SK-N-SH (cell line): ENCODE data around the gene CLIC1. TPM values are rescaled to one million over a fixed set of nuclear protein-coding genes. Genes with fewer than 3 reads are reported as not detected.
A peak's percentile ranks its signal among the peaks of the same experiment; 100 is the strongest.

Experiments used
- CTCF ChIA-PET: fragments of 300-600, 350-600 bp; formaldehyde crosslinking; extraction: SDS; loops from one replicate; lab custom pipeline; 2021; lab: Yijun Ruan, JAX
- POLR2A ChIA-PET: fragments of 350-600 bp; sonication (Branson Sonifier 250); formaldehyde crosslinking; extraction: SDS; loops from one replicate; lab custom pipeline; 2020; ENCODE audit warnings: antibody characterized with exemption, inconsistent platforms; lab: Yijun Ruan, JAX
- DNase-seq: peaks from one replicate; pipeline ENCODE4 v3.0.0; 2012
- H2AFZ ChIP-seq: fragments of 200-600 bp; sonication (generic); 2 replicates; pipeline ENCODE4 v1.8.1; 2016; ENCODE audit warnings: antibody characterized with exemption, mild to moderate bottlenecking, low read depth
- H3F3A ChIP-seq: fragments of 200-600 bp; sonication (generic); replicated peaks from 2 replicates; pipeline ENCODE3; 2016; ENCODE audit warnings: antibody characterized with exemption, mild to moderate bottlenecking; ENCODE audit not compliant: insufficient read depth
- H3K27ac ChIP-seq, 2 experiments: fragments of 200-500 bp in 1 of 2; fragments of 200-600 bp in 1 of 2; sonication (Bioruptor generic) in 1 of 2; sonication (generic), shearing (Covaris generic) in 1 of 2; 2 replicates each; pipeline versions ENCODE4 v1.5.1 to v1.6.1; 2014 to 2016; ENCODE audit warnings: low read depth in 2 of 2, inconsistent platforms in 1 of 2, low read length in 1 of 2, mild to moderate bottlenecking in 1 of 2, mixed read lengths in 1 of 2
- H3K27me3 ChIP-seq: fragments of 200-600 bp; sonication (generic), shearing (Covaris generic); 2 replicates; pipeline ENCODE4 v1.6.1; 2016; ENCODE audit warnings: mixed run types; ENCODE audit not compliant: insufficient read depth
- H3K36me3 ChIP-seq, 2 experiments: fragments of 200-500 bp in 1 of 2; fragments of 200-600 bp in 1 of 2; sonication (Bioruptor generic) in 1 of 2; sonication (generic) in 1 of 2; replicated peaks in 1 of 2; 2 replicates each; pipeline versions ENCODE3 to v1.5.1; 2014 to 2016; ENCODE audit warnings: low read length in 1 of 2, mild to moderate bottlenecking in 1 of 2; ENCODE audit not compliant: insufficient read depth in 2 of 2, control insufficient read depth in 1 of 2
- H3K4me1 ChIP-seq, 2 experiments: fragments of 200-500 bp in 1 of 2; fragments of 200-600 bp in 1 of 2; sonication (Bioruptor generic) in 1 of 2; sonication (generic), shearing (Covaris generic) in 1 of 2; 2 replicates each; pipeline versions ENCODE4 v1.5.1 to v1.6.1; 2014 to 2016; ENCODE audit warnings: low read depth in 1 of 2, low read length in 1 of 2, mixed run types in 1 of 2; ENCODE audit not compliant: insufficient read depth in 2 of 2, control insufficient read depth in 1 of 2
- H3K4me2 ChIP-seq: fragments of 200-600 bp; sonication (generic), shearing (Covaris generic); 2 replicates; pipeline ENCODE4 v1.6.1; 2017; ENCODE audit warnings: mixed run types
- H3K4me3 ChIP-seq, 2 experiments: fragments of 200-500 bp in 1 of 2; fragments of 200-600 bp in 1 of 2; sonication (Bioruptor generic) in 1 of 2; sonication (generic), shearing (Covaris generic) in 1 of 2; 2 replicates each; pipeline versions ENCODE4 v1.5.1 to v1.8.1; 2014 to 2016; ENCODE audit warnings: low read depth in 2 of 2, inconsistent platforms in 1 of 2, low read length in 1 of 2, mild to moderate bottlenecking in 1 of 2, mixed read lengths in 1 of 2, moderate library complexity in 1 of 2
- H3K79me2 ChIP-seq: fragments of 200-600 bp; sonication (generic); 2 replicates; pipeline ENCODE4 v1.8.1; 2017; ENCODE audit warnings: mild to moderate bottlenecking; ENCODE audit not compliant: insufficient read depth
- H3K9ac ChIP-seq: fragments of 200-600 bp; sonication (generic); 2 replicates; pipeline ENCODE4 v1.6.1; 2017; ENCODE audit warnings: mixed run types
- H3K9me2 ChIP-seq: fragments of 200-600 bp; sonication (generic); 2 replicates; pipeline ENCODE4 v1.6.1; 2017; ENCODE audit warnings: mixed run types
- H3K9me3 ChIP-seq: fragments of 200-600 bp; sonication (generic); 2 replicates; pipeline ENCODE4 v1.6.1; 2017; ENCODE audit warnings: mixed run types, mild to moderate bottlenecking, moderate library complexity
- H4K20me1 ChIP-seq: fragments of 200-600 bp; sonication (generic); 2 replicates; pipeline ENCODE4 v1.6.1; 2017; ENCODE audit warnings: mild to moderate bottlenecking, mixed run types; ENCODE audit not compliant: insufficient read depth
- CHD2 ChIP-seq: fragments of 150-350 bp; IDR thresholded peaks from 2 replicates; pipeline ENCODE4 v1.6.1; 2018; ENCODE audit warnings: low read length; ENCODE audit not compliant: partially characterized antibody
- FOXM1 ChIP-seq: IDR thresholded peaks from 2 replicates; pipeline ENCODE4 v1.4.0; 2012; ENCODE audit warnings: low read depth, mild to moderate bottlenecking
- GABPA ChIP-seq: IDR thresholded peaks from 2 replicates; pipeline ENCODE4 v1.4.0; 2012; ENCODE audit warnings: low read depth, mild to moderate bottlenecking
- GATA2 ChIP-seq: sonication (generic); formaldehyde crosslinking; IDR thresholded peaks from 2 replicates; pipeline ENCODE4 v1.5.0; 2020; ENCODE audit warnings: mild to moderate bottlenecking, missing genetic modification reagents
- NFIC ChIP-seq: IDR thresholded peaks from 2 replicates; pipeline ENCODE4 v1.4.0; 2012; ENCODE audit warnings: borderline replicate concordance
- NRF1 ChIP-seq: IDR thresholded peaks from 2 replicates; pipeline ENCODE4 v1.6.1; 2012; ENCODE audit warnings: low read depth, mild to moderate bottlenecking, low read length
- POLR2AphosphoS5 ChIP-seq: IDR thresholded peaks from 2 replicates; pipeline ENCODE4 v1.6.1; 2012; ENCODE audit warnings: low read depth, low read length
- RAD21 ChIP-seq: IDR thresholded peaks from 2 replicates; pipeline ENCODE4 v1.6.1; 2012; ENCODE audit warnings: mild to moderate bottlenecking, low read length
- RCOR1 ChIP-seq: fragments of 150-350 bp; IDR thresholded peaks from 2 replicates; pipeline ENCODE4 v1.6.1; 2017; ENCODE audit warnings: antibody characterized with exemption, low read length
- RFX5 ChIP-seq: IDR thresholded peaks from 2 replicates; pipeline ENCODE4 v1.6.1; 2012; ENCODE audit warnings: mild to moderate bottlenecking, improper control_type of control experiment, low read length
- SMC3 ChIP-seq: IDR thresholded peaks from 2 replicates; pipeline ENCODE4 v1.6.1; 2012; ENCODE audit warnings: low read depth, low read length, improper control_type of control experiment
- TAF1 ChIP-seq: IDR thresholded peaks from 2 replicates; pipeline ENCODE4 v1.6.1; 2012; ENCODE audit warnings: low read depth, mild to moderate bottlenecking, low read length, moderate library complexity, borderline replicate concordance
- TCF12 ChIP-seq: IDR thresholded peaks from 2 replicates; pipeline ENCODE4 v1.4.0; 2012
- TEAD4 ChIP-seq: IDR thresholded peaks from 2 replicates; pipeline ENCODE4 v1.4.0; 2012; ENCODE audit warnings: mild to moderate bottlenecking, borderline replicate concordance; ENCODE audit not compliant: insufficient read depth
- WGBS: methylation state at CpG from one replicate; pipeline ENCODE4 v1.1.6; 2017; ENCODE audit warnings: low lambda C conversion rate; 5-methylcytosine and 5-hydroxymethylcytosine counted together
- polyA plus RNA-seq, 3 experiments: library from polyadenylated mRNA; depleted of rRNA; stranded (reverse); fragments of >200 nt; gene quantifications; 2 replicates each; pipeline ENCODE4 v1.2.3, GENCODE V29; 2012
- TF ChIP-seq, protein P1 (sequence below): fragments of 200-600 bp; sonication (generic); IDR thresholded peaks from 2 replicates; pipeline ENCODE4 v1.6.1; 2017; ENCODE audit warnings: antibody characterized with exemption, mild to moderate bottlenecking, moderate library complexity
- TF ChIP-seq, protein P2 (sequence below): IDR thresholded peaks from 2 replicates; pipeline ENCODE4 v1.4.0; 2012; ENCODE audit warnings: low read depth, borderline replicate concordance
- TF ChIP-seq, protein P3 (sequence below): IDR thresholded peaks from 2 replicates; pipeline ENCODE4 v1.4.0; 2012; ENCODE audit warnings: low read depth, borderline replicate concordance

Gene CLIC1
- polyA plus RNA-seq, 1 of the 3 experiments (the other 2 are of a cell fraction) = 520 TPM

DNA sequence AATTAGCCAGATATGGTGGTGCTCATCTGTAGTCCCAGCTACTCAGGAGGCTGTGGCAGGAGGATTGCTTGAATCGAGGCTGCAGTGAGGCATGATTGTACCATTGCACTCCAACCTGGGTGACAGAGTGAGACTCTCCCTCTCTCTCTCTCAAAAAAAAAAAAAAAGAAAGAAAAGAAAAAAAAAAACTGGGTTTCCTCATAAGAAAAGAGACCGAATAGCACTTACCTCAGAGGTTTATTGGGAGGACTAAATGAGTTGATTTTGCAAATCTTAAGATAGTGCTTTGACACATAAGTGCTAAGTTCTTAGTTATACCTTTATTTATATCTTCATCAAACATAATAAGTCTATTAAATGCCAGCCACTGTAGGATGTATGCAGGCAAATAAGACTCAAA is 34.5 kb upstream of the CLIC1 start:
- Histone ChIP-seq H3K4me3 (no peak overlapping the region), H3K36me3 (no peaks in the 10 kb centered on the region), H3K27me3 (no peaks in the 10 kb centered on the region), H3K9me2 (no peaks in the 10 kb centered on the region), H2AFZ (no peak overlapping the region), H3K4me2 (no peak overlapping the region), H4K20me1 (no peaks in the 10 kb centered on the region), H3K9me3 (no peaks in the 10 kb centered on the region), H3K9ac (no peak overlapping the region), H3F3A (peaks cover 2% of the 10 kb centered on the region), H3K4me1 (peaks cover 0 to 8% of the 10 kb centered on the region in 2 experiments; a peak in 1 of 4 replicates), H3K79me2 (no peaks in the 10 kb centered on the region), H3K27ac (no peak overlapping the region)
- ChIA-PET POLR2A (no interaction called here), CTCF (interaction anchor here (0.7 to 3.3 kb wide), 8 partner anchors 7 to 191 kb away, joined by 3 to 16 read pairs (median 4); no protein-coding TSS in a partner anchor)
- TF ChIP-seq GABPA (no peak), RAD21 (no peak), TEAD4 (no peak), RFX5 (no peak), CHD2 (no peak)
- TF ChIP-seq, protein P1, sequence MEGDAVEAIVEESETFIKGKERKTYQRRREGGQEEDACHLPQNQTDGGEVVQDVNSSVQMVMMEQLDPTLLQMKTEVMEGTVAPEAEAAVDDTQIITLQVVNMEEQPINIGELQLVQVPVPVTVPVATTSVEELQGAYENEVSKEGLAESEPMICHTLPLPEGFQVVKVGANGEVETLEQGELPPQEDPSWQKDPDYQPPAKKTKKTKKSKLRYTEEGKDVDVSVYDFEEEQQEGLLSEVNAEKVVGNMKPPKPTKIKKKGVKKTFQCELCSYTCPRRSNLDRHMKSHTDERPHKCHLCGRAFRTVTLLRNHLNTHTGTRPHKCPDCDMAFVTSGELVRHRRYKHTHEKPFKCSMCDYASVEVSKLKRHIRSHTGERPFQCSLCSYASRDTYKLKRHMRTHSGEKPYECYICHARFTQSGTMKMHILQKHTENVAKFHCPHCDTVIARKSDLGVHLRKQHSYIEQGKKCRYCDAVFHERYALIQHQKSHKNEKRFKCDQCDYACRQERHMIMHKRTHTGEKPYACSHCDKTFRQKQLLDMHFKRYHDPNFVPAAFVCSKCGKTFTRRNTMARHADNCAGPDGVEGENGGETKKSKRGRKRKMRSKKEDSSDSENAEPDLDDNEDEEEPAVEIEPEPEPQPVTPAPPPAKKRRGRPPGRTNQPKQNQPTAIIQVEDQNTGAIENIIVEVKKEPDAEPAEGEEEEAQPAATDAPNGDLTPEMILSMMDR = no peak
- WGBS = 92% methylated on average over 2 of the region's 2 CpGs
- no peak for DNase-seq

DNA sequence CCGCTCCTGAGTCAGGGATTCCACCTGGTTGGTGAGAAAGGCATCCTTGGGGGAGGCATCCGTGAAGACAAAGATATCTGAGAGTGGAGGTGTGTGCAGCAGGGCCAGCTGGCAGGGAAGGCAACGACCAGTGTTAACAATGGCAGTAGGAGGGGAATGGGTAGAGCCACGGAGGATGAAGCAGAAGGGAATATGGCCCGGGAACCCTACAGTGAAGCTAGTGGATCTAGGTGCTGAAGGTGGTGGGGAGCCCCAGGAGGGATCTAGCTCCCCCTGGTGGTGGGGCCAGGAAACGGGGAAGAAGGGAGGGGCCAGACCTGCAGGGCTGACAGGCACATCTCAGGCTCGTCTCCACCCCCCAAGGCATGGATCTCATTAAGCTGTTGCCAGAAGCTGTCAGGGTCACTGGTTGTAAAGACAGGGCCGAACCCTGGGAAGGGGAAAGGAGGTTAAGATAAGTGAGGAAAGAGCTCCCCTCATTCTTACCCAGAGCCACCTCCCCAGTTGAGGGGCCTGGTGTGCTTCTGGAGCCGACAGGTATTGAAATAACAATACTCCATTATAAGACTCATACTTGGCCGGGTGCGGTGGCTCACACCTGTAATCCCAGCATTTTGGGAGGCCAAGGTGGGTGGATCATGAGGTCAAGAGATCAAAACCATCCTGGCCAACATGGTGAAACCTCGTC is 33.5 kb upstream of the CLIC1 start:
- no peaks in the 10 kb centered on the region for H4K20me1 ChIP-seq
- no peak overlapping the region for H2AFZ ChIP-seq
- WGBS = 50% methylated on average over 8 of the region's 12 CpGs
- H3K27me3 ChIP-seq = no peaks in the 10 kb centered on the region
- no peaks in the 10 kb centered on the region for H3K9me2 ChIP-seq
- peaks cover 2% of the 10 kb centered on the region for H3F3A ChIP-seq
- ChIA-PET POLR2A (no interaction called here), CTCF (interaction anchor here (0.7 to 3.3 kb wide), 17 partner anchors 8 to 1377 kb away, joined by 3 to 16 read pairs (median 4); partner anchors contain the start of genes DDAH2, LY6G5C and MSH5)
- H3K4me3 ChIP-seq = no peak overlapping the region
- H3K9ac ChIP-seq = no peak overlapping the region
- H3K27ac ChIP-seq = no peak overlapping the region
- DNase-seq = peak; percentile 72
- no peak overlapping the region for H3K4me2 ChIP-seq
- H3K36me3 ChIP-seq = no peaks in the 10 kb centered on the region
- TF ChIP-seq, protein P1 = peak; percentile 66
- TF ChIP-seq RCOR1 (no peak), GATA2 (CRISPR knock-in tag) (no peak), FOXM1 (no peak), TAF1 (no peak), POLR2AphosphoS5 (no peak), RAD21 (peak; percentile 20; the same call in 1 of the 2 replicates), CHD2 (no peak), NRF1 (no peak), NFIC (no peak), SMC3 (peak; percentile 36), TCF12 (no peak)
- TF ChIP-seq, protein P2, sequence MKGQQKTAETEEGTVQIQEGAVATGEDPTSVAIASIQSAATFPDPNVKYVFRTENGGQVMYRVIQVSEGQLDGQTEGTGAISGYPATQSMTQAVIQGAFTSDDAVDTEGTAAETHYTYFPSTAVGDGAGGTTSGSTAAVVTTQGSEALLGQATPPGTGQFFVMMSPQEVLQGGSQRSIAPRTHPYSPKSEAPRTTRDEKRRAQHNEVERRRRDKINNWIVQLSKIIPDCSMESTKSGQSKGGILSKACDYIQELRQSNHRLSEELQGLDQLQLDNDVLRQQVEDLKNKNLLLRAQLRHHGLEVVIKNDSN = no peak
- TF ChIP-seq, protein P3, sequence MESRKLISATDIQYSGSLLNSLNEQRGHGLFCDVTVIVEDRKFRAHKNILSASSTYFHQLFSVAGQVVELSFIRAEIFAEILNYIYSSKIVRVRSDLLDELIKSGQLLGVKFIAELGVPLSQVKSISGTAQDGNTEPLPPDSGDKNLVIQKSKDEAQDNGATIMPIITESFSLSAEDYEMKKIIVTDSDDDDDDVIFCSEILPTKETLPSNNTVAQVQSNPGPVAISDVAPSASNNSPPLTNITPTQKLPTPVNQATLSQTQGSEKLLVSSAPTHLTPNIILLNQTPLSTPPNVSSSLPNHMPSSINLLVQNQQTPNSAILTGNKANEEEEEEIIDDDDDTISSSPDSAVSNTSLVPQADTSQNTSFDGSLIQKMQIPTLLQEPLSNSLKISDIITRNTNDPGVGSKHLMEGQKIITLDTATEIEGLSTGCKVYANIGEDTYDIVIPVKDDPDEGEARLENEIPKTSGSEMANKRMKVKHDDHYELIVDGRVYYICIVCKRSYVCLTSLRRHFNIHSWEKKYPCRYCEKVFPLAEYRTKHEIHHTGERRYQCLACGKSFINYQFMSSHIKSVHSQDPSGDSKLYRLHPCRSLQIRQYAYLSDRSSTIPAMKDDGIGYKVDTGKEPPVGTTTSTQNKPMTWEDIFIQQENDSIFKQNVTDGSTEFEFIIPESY = no peak
- TF ChIP-seq, all 33 proteins: peak for 3
- Histone ChIP-seq H3K79me2 (no peaks in the 10 kb centered on the region), H3K9me3 (no peaks in the 10 kb centered on the region), H3K4me1 (peaks cover 0 to 8% of the 10 kb centered on the region in 2 experiments; a peak in 1 of 4 replicates)
